Epithelial cell of prostate (primary cell): ENCODE data around the gene SPEF1.
"Not testable (repeated sequence)": the region's sequence is repeated elsewhere in the genome, so short reads cannot be mapped to it uniquely, and the experiment has no call there.

ENCODE experiments used
- DNase-seq: peaks from one replicate; pipeline ENCODE4 v3.0.0-alpha.2; 2011; ENCODE audit warnings: low read depth, low spot score
- H3K27ac ChIP-seq: fragments of 450-650 bp; 2 replicates; pipeline ENCODE4 v1.5.1; 2017; ENCODE audit warnings: mild to moderate bottlenecking

SPEF1 gene

GRCh38 chr20:3794168-3794567 lies 12.9 kb upstream of the SPEF1 start:
- H3K27ac ChIP-seq, DNase-seq: not testable (repeated sequence)

GRCh38 chr20:3789201-3789600 lies 8.0 kb upstream of the SPEF1 start:
- not testable (repeated sequence) for H3K27ac ChIP-seq, DNase-seq

GRCh38 chr20:3788685-3789155 lies 7.5 kb upstream of the SPEF1 start:
- no peak for DNase-seq

GRCh38 chr20:3787324-3788014 lies 6.2 kb upstream of the SPEF1 start:
- H3K27ac ChIP-seq: no peak overlapping the region
- DNase-seq: no peak

More at GRCh38 chr20:3788685-3789155, 7.5 kb upstream of the SPEF1 start:
- H3K27ac ChIP-seq: no peak overlapping the region

- H3K27ac ChIP-seq: peak within 1 kb of the TSS; percentile 43
- no peak for DNase-seq
Observed at GRCh38 chr20:3786665-3787323, 5.5 kb upstream of the SPEF1 start, which contains the start of gene CENPB. TSS of gene CENPB (minus strand) at chr20:3786740. CDS start at chr20:3786483, 257 bp downstream.

GRCh38 chr20:3786126-3786484 lies 4.9 kb upstream of the SPEF1 start:
- DNase-seq: no peak
- peak overlapping the region; percentile 43 for H3K27ac ChIP-seq

- H3K27ac ChIP-seq: peak overlapping the region; percentile 43
- no peak for DNase-seq
Observed at GRCh38 chr20:3785240-3786125, 4.2 kb upstream of the SPEF1 start.

GRCh38 chr20:3784863-3785239 lies 3.6 kb upstream of the SPEF1 start:
- no peak overlapping the region for H3K27ac ChIP-seq
- no peak for DNase-seq

- H3K27ac ChIP-seq: no peak overlapping the region
- DNase-seq: no peak
Observed at GRCh38 chr20:3784216-3784853, 3.1 kb upstream of the SPEF1 start.

GRCh38 chr20:3783511-3784195 lies 2.4 kb upstream of the SPEF1 start:
- DNase-seq: no peak
- no peak overlapping the region for H3K27ac ChIP-seq

- DNase-seq: no peak
- no peak overlapping the region for H3K27ac ChIP-seq
Observed at GRCh38 chr20:3783068-3783489, 1.8 kb upstream of the SPEF1 start.

- DNase-seq: no peak
- no peak overlapping the region for H3K27ac ChIP-seq
Observed at GRCh38 chr20:3782597-3782996, 1.3 kb upstream of the SPEF1 start.

- DNase-seq: no peak
- no peak overlapping the region for H3K27ac ChIP-seq
Observed at GRCh38 chr20:3778976-3779375, 2.3 kb downstream of the SPEF1 start.

- no peak overlapping the region for H3K27ac ChIP-seq
- no peak for DNase-seq
Observed at GRCh38 chr20:3777716-3778629, 3.3 kb downstream of the SPEF1 start.

- H3K27ac ChIP-seq: no peak overlapping the region
- DNase-seq: no peak
Observed at GRCh38 chr20:3777381-3777715, 3.9 kb downstream of the SPEF1 start.

- H3K27ac ChIP-seq: no peak overlapping the region
- no peak for DNase-seq
Observed at GRCh38 chr20:3775457-3776108, 5.7 kb downstream of the SPEF1 start.

- H3K27ac ChIP-seq: no peak overlapping the region
- DNase-seq: no peak
Observed at GRCh38 chr20:3771552-3772058, 9.6 kb downstream of the SPEF1 start.
